Stimulated activated naive CD4-positive, alpha-beta T cell (primary cell): ENCODE measurements around the gene VWCE.
"Not testable (repeated sequence)": the region's sequence is repeated elsewhere in the genome, so short reads cannot be mapped to it uniquely, and the experiment has no call there.

Experiments used
- DNase-seq, 6 experiments: peaks; one replicate each; lab custom pipeline; 2025; lab: John Stamatoyannopoulos, UW

The VWCE gene

DNA sequence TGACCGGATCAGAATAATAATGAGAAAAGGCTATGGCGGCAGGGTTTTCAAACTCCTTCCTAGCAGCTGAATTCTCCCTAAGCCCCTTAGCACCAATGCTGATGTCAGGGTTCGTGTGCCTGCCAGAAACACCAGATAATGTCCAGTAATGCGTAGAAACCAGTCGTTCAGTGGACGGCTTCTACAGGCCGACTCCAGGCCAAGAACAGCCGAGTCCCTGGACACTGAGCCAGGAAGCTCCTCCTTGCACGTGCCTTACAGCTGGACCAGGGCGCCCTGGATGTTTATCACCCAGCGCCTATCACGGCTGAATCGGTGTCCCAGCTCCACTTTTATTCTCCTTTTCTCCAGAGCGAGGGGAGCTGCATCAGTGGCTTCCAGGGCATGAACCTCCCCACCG is 82.9 kb downstream of the VWCE start:
- DNase-seq, result not testable (repeated sequence)

DNA sequence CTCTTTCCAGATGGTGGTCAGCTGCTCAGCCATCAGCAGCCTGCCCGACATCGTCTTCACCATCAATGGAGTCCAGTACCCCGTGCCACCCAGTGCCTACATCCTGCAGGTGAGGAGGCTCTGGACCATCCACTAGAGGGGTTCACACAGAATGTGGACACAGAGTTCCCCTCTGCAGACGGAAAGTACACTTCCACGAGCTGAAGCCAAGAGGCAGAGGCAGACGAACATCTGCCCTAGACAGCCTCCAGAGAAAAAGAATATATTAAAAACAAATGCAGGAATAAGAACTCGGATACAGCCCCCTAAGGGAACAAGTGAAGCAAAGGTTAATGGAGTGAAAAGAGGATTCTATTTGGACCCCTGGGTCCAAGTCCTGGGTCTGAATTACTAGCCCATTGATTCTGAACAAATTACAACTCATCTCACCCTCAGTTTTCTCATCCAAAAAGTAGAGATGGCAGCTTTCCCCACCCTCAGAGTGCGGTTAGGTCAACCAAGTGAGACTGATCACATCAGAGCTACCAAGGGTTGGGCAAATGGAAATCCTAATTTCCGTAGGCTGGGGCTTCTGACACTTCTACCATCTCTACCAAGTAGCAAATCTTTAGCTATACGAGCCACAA is 83.7 kb downstream of the VWCE start:
- DNase-seq, result not testable (repeated sequence)

GRCh38 chr11:61210629-61211028 is 84.5 kb downstream of the VWCE start:
- DNase-seq, result not testable (repeated sequence)
